Measurements from ENCODE around the gene LMX1A.

DNA sequence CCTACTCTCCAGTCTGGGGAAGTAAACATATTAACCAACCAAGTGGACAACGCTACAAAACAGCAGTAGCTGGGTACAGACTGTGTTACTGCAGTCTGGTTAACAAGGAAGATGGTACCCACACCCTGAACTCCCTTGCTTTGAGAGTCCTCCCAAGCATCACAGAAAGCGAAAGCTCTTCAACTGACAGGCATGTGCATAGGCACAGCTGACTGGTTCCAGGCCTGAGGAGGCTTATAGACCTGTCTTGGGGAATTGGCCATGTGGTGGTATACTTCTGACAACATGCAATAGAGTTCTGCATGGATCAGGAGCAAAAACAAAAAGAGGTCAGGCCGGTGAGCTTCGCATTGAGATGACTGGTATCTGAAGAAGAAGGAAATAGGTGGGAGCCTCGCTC is 17.4 kb downstream of the LMX1A start:
- TF ChIP-seq, protein P1, sequence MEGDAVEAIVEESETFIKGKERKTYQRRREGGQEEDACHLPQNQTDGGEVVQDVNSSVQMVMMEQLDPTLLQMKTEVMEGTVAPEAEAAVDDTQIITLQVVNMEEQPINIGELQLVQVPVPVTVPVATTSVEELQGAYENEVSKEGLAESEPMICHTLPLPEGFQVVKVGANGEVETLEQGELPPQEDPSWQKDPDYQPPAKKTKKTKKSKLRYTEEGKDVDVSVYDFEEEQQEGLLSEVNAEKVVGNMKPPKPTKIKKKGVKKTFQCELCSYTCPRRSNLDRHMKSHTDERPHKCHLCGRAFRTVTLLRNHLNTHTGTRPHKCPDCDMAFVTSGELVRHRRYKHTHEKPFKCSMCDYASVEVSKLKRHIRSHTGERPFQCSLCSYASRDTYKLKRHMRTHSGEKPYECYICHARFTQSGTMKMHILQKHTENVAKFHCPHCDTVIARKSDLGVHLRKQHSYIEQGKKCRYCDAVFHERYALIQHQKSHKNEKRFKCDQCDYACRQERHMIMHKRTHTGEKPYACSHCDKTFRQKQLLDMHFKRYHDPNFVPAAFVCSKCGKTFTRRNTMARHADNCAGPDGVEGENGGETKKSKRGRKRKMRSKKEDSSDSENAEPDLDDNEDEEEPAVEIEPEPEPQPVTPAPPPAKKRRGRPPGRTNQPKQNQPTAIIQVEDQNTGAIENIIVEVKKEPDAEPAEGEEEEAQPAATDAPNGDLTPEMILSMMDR (IDR thresholded peaks at IDR 0.05 in 2 of 3, conservative IDR thresholded peaks at IDR 0.05 in 1 of 3; ENCODE audit: insufficient read depth in 2 of 3, low read depth in 1 of 3, low read length in 3 of 3), result no peak
- TF ChIP-seq, protein P2, sequence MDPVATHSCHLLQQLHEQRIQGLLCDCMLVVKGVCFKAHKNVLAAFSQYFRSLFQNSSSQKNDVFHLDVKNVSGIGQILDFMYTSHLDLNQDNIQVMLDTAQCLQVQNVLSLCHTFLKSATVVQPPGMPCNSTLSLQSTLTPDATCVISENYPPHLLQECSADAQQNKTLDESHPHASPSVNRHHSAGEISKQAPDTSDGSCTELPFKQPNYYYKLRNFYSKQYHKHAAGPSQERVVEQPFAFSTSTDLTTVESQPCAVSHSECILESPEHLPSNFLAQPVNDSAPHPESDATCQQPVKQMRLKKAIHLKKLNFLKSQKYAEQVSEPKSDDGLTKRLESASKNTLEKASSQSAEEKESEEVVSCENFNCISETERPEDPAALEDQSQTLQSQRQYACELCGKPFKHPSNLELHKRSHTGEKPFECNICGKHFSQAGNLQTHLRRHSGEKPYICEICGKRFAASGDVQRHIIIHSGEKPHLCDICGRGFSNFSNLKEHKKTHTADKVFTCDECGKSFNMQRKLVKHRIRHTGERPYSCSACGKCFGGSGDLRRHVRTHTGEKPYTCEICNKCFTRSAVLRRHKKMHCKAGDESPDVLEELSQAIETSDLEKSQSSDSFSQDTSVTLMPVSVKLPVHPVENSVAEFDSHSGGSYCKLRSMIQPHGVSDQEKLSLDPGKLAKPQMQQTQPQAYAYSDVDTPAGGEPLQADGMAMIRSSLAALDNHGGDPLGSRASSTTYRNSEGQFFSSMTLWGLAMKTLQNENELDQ (CRISPR knock-in tag; IDR thresholded peaks at IDR 0.05; ENCODE audit: borderline replicate concordance), result no peak
- TF ChIP-seq MAFK (IDR thresholded peaks at IDR 0.05; ENCODE audit: low read length) (no peak), TAF9B (IDR thresholded peaks at IDR 0.05; ENCODE audit: partially characterized antibody) (no peak), HDAC2 (IDR thresholded peaks at IDR 0.05) (no peak), DNMT1 (IDR thresholded peaks at IDR 0.05) (no peak), EGR1 (conservative IDR thresholded peaks at IDR 0.05) (no peak)
